Middle frontal gyrus (tissue), 1 donor: ENCODE data around the gene SYT2.
"Not testable (repeated sequence)": the region's sequence is repeated elsewhere in the genome, so short reads cannot be mapped to it uniquely, and the experiment has no call there.

Experiments
- DNase-seq: peaks from one replicate; pipeline ENCODE4 v3.0.0-alpha.2; 2015; ENCODE audit warnings: low spot score; ENCODE audit errors: extremely low spot score

SYT2 gene

DNA sequence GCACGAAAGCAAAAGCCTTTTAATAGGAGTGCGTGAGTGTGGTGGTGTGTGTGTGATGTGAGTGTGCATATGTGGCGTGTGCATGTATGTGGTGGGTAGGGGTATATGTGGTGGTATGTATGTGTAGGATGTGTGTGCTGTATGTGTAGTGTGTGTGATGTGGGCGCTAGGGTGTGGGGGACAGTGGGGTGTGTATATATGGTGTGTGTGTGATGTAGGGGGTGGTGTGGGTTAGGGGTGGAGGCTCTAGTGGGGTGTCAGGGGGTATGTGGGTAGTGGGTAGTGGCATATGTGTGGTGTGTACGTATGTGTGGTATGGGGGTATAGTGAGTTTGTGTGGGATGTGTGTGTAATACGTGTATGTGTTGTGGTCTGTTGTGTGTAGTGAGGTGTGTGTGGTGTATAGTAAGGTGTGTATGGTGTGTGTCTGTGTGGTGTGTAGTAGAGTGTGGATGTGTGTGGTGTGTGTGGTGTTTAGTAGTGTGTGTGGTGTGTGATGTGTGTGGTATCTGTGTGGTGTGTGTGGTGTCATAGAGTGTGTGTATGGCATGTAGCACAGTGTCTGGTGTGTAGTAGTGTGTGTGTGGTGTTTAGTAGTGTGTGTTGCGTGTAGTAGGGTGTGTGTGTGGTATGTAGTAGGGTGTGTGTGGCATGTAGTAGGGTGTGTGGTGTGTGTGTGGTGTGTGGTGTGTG, 86.0 kb downstream of the SYT2 start:
- no peak for DNase-seq

DNA sequence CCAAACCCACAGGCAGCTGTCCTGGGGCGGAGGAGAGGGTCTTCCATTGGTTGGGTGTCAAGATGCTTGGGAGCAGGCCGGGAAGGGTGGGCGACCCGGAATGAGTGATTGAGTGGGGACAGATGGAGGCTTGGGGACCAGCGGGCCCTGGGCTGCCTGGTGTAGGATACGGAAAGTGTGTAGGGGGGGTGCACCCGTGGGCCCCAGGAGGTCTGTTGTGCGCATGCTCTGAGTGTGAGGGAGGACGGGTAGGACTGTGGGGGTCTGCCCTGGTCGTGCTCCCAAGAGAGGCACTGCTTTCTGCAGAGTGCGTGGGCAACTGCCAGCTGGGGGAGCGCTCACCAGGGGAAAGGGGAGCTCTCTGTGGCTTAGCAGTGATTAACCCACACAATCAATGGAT, 86.8 kb downstream of the SYT2 start:
- not testable (repeated sequence) for DNase-seq

DNA sequence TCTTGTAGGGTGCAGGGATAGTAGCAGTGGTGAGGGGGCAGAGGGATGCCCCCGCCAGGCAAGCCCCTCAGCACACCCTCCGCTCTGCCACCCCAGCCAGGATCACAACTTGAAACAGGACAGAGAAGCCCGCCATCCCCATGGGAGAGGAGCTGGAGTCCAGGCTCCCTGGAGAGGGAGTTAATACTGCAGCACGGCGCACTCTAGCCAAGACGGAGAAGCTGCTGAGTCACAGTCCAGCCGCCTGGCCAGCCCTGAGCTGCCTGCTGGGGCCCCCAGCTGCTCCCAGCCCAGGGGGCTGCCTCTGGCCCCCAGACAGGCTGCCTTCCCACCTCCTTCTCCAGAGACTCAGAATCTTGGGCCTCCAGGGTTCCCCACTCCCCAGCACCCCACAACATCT, 87.2 kb downstream of the SYT2 start:
- no peak for DNase-seq

DNA sequence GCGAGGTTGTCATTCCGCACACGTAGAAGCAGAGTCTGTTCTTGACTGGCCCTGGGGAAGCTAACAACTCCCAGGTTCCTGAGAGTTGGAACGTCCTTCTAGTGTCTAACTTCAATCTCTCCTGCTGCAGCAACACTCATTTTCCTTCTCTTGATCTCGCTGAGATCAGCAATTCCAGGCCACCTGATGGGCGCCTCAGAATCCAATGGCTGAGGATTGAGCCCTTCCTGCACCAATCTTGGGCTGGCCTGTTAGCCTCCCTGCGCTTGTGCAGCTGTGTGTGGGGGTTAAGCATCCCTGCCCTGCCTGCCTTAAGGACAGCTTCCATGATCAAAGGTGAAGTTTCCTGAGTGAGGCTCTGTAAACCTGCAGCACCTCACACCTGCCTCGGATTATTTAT, 87.9 kb downstream of the SYT2 start:
- no peak for DNase-seq

DNA sequence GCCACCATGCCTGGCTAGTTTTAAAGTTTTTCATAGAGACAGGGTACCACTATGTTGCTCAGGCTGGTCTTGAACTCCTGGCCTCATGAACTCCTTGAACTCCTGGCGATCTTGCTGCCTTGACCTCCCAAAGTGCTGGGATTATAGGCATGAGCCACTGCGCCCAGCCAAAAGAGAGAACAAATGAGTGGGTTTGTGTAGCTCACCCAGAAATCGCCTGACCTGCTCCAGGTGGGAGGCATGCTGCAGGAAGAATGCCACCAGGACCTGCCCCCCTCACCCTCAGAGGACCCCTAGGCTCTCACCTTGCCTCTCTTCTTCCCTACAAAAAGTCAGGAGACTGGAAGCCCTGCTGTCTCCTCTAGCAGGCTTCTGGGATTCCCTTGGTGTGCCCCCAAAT, 88.8 kb downstream of the SYT2 start:
- DNase-seq, result no peak

DNA sequence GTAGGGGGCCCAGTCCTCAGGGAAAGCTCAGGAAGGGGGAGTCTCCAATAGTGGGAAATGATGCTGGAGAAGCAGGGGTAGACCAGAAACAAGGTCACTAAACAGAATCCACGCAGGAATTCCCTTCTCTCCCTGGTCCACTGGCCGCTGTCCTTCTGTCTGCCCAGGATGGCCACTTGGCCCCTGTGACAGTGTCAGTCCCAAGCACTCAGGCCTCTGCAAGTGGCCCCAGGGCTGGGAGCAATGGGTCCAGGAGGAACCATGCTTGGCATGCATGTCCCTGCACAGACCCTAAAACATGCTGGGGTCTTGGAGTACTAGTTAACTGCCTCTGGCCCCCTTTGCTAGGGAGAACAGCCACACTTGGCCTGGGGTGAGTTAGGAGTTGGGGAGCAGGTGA, 90.2 kb downstream of the SYT2 start:
- DNase-seq, result not testable (repeated sequence)

DNA sequence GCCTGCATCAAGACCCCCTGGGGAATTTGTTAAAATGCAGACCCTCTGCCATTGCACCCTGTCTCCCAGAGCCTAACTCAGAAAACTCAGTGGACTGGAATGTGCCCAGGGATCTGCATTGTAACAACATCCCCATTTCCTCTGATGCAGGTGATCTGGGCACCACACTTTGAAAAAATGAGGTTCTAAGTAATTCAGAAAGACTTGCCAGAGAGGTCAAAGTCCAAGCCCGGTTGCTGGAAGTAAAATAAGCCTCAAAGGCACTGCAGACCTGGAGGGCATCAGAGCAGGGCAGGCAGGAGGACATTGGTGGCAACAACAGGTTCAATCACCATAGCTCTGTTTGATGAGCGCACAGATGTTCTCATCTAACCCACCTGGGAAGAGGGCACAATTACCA, 90.7 kb downstream of the SYT2 start:
- DNase-seq, result no peak

DNA sequence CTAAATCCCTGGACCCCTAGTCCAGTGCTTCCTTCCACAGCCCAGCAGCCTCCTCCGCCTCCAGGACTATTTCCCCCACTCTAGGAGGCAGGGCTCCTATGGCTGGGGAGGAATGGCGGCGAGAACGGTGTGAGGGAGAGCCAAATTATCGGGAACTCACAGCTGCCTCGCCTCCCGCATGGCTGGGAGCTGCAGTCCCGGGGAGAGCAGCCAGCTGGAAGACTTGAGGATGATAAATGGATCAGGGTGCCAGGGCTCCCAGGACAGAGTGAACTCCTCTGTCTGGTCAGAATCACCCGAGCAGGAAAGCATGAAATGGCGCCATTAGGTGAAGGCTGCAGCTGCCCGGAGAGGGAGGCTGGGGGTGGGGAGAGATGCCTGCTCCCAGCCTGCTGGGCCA, 91.2 kb downstream of the SYT2 start:
- DNase-seq, result not testable (repeated sequence)

DNA sequence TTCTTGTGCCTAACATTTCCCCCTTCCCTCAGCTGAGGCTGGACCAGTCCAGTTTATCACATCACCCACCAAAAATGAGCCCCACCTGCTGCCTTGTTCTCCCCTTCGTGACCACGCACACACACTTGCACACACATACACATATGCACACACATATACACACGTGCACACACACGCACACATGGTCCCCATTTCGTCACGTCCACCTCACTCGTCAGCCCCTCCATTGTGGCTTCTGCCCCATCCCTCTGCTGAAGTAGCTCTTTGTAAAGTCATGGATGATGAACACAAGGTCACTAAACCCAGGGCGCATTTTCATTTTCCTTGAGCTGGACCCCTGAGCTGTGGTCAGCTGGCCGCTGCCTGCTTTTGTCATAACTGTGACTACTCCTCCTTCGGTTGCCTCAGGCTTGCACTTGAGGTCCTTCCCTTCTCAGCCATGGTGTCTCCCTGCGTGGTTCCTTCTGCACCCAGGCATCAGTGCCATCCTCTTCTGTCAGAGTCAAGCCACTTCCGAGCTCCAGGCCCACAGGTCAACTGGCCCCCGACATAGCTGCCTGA, 93.8 kb downstream of the SYT2 start:
- no peak for DNase-seq

DNA sequence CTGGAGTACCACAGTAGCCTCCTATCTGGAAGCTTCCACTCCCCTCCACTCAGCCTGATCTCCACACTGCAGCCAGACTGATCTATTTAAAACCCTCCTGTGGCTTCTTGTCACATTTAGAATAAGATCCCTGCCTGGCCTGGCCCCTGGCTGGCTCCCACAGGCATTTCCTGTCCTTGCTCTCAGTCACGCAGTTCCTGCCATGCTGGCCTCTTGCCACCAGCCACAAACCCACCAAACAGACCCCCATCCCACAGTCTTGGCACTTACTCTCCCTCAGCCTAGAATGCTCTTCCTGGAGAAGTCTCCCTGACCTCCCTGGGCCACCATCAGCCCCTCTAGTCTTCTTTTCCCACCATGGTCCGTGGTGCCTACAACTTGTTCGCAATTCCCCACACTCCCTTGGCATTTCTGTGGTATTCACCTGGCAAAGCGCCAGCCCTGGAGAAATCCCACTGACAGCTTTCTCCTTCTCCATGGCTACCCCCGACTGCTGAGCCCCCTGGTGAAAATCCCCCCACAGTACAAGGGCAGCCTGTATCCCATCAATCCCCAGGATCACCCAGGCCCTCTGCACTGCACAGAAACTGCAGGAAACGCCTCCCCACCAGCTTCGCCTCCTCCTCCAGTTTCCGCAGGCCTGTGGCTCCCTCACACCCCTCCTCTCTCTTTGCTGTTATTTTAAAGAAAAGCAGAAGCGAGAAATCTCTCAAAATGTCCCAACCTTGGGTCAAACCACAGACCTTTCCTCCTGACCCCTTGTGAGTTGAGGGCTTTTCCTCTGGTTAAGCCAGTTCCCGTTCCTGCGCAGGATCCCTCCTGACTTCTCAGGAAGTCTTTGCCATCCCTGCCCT, 94.5 kb downstream of the SYT2 start:
- DNase-seq, result no peak

DNA sequence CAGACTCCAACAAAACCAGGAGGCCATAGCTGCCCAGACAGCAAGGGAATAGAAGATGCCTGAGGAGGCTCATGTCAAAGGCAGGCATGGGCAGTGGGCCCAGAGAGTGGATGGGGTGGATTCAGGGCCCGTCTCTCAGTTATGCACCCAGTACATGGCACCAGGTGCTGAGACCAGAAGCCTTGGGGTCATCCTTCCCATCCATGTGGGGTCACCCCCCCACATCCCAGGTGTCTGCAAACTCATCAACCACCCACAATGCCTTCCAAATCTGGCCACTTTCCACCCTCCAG, 95.1 kb downstream of the SYT2 start:
- DNase-seq, result not testable (repeated sequence)

DNA sequence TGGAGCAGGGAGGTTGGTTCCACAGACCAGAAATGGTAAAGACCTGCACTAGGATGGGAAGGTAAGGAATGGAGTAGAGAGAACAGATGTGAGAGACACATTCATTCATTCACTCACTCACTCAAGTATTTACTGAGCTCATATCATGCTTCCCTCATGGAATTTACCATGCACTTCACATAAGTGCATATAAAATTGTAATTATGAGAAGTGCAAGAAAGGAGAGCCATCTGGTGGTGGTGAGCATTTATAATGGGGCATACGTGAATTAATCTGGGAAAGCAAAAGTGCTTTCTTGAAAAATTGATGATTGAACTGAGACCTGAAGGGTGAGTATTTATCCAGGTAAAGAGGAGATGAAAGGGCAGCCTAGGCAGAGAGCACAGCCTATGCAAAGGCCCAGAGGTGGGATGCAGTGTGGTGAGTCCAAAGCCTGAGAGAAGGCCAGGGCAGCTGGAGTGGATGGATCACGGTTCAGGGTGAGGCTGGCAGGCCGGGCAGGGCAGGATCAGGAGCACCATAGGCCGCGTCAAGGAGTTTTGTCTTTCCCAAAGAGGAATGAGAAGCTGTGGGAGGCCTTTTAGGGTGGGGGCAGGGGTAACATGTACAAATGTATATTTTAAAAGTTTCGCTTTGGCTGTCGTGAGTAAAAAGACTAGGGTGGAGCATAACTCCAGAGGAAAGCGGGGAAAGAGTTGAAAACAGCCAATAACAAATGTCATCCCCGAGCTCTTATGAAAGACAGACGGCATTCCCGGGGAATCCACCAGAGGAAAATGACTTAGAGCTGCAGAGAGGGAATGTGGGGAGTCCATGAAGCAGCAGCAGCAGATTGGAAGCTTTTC, 95.7 kb downstream of the SYT2 start:
- not testable (repeated sequence) for DNase-seq

DNA sequence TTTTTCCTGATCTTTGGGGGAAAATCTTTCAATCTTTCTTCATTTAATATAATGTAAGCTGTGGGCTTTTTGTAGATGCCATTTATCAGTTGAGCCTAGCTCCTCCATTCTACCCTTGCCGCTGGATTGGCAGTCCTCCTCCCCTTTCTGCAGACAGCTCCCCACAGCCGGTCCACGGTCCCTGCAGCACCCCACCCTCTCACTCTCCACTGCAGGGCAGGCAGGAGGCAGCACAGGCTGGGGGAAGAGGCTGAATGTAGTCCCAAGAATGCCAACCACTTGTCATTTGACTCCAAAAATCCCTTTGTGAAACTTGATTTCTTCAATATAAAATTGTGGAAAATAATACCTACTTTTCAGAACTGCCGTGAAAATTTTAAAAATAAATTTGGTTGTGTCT, 96.7 kb downstream of the SYT2 start:
- no peak for DNase-seq

DNA sequence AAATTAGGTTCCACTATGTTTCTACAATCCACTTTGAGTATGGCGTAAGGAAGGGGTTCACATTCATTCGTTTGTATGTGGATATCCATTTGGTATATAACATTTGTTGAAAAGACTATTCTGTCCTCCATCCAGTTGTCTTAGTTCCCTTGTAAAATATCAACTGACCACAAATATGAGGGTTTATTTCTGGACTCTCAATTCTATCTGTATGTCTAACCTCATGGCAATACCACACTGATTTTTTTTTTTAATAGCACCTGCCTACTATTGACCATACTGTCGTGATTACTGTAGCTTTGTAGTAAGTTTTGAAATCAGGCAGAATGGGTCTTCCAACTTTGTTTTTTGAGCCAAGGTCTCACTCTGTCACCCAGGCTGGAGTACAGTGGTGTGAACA, 98.2 kb downstream of the SYT2 start:
- not testable (repeated sequence) for DNase-seq

DNA sequence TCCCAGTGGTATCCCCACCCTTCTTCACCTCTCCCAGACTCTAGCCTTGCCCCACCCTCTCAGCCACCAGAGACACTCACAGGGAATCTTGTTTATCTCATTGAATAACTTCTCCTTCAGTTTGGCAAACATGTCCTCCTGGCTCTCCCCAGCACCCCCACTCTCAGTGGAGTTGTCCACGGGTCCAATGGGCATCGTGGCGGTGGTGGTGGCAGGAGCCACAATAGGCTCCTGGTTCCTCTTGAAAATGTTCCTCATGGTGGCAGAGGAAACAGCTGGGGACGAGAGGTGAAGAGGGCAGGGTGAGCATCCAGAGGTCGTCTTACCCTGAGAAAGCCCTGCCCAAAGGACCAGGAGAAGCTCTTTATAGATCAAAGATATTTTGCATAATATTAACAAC, 104.7 kb downstream of the SYT2 start:
- DNase-seq, result no peak

DNA sequence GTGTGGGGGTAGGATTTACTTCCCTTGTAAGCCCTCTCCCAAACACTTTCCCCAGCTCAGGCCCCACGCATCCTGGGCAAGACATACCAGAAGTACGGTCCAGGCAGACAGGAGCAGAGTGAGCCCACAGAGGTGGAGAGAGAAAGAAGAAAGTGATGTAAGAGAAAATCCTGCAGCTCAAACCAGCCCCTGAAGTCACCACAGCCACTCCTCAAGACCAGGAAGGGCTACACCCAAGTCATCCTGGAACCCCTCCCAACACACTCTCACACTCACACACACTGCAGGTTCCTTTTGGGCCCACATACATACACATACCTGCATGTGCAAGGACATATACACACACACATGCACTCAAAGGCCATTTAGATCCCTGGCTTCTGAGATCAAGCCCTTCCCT, 106.8 kb downstream of the SYT2 start:
- no peak for DNase-seq

DNA sequence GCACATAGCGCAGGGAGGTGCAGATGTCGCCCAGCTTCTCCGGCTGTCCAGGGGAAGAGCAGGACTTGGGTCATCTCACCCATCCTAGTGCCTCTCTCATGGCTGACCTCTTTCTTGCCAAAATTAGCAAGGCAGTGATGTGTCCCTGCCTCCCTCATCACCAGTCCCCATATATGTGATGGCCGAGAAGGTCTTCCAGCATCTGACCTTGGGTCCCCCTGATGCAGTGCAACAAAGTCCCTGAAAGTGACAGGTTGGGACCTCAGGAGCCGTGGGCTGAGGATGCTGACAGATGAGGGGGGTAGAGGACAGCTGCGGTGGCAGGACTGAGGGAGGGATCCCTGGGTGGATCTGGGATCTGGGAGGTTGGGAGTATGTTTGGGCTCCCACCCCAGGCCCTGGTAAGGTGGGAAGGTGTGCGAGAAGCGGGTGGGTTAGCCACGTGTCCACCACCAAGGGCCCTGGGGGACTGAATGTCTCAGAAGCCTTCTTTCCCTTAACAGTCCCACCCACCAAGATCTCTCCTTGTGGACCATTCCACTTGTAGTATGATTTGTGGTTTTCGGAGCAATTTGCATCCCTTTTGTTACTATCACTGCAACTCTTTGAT, 109.7 kb downstream of the SYT2 start:
- DNase-seq, result no peak

DNA sequence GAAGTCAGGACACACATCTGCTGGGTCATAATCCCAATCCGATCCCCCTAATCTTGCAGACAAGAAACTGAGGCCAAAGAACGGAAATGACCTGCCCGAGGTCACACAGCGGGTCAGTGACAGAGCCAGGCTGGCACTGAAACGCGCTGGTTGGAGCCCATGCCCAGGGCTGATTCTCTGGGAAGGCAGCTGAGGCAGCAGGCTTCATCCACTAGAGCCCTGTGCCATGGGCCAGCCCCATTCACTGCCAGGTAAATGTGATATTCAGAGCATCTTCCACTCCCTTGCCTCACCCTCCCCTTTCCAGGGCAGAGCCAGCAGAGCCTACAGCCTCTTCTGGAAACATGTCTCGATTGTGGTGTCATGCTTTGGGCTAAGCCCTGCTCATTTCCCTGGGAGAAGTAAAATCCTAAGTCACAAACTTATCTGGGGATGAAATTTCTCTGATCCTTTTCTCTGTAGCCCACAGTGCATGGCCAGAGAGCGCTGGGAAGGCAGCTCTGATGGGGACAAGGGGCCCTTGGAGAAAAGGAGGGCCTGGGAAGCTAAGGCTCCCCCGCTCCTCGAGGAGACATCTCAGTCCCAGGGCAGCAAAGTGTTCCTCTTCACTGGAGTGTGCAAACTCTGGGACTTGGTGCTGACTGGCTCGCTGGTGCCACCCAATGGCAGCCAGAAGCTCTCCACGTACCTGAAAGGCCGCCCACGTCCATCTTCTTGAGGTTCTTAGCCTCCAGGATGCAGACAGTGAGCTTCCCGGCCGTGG, 110.4 kb downstream of the SYT2 start:
- DNase-seq, result no peak

DNA sequence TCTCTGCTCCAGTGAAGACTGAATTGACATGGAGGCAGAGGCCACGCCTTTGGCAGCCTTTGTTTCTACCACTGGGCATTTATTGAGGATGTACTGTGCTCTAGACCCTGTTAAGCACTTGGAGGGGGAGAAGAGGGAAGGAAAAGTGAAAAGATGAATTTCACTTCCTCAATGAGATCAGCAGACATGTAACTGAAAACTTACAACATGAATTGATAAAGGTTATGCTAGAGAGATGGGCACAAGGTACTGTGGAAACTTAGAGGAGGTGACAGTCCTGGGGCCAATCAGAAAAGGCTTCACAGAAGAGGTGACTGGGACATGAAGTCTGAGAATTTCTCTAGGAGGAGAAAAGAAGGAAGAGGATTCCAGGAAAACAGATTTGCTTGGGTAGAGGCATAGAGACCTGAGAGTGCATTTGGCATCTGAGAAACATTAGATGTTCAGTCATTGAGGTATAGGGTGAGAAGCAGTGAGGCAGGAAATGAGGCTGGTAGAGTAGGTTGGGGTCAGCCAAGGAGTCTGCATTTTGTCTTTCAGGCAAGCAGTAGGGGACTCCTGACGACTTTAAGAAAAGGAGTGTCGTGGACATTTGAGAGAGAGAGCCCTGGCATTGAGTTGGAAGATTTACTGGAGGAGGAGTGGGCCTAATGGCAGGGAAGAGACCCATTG, 113.0 kb downstream of the SYT2 start:
- no peak for DNase-seq

DNA sequence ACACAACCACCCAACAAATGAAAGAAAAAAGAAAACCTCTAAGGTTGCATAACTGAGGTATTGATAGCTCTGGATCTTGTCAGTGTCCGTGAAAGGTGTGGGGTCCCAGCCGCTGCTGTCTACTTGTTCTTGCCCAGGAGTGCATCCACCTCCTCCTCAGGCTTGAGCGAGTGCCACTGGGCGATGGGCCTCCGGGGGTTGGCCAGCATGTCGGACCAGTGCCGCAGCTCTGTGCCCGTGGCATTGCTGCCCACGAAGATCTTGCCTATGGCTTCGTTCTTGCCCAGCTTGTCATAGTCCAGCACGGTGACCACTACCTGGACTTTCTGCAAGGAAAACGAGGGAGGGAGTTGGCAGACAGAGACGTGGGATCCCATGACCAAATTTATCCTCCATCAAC, 113.6 kb downstream of the SYT2 start:
- no peak for DNase-seq
